ENCODE data around the gene CCDC15.

DNA sequence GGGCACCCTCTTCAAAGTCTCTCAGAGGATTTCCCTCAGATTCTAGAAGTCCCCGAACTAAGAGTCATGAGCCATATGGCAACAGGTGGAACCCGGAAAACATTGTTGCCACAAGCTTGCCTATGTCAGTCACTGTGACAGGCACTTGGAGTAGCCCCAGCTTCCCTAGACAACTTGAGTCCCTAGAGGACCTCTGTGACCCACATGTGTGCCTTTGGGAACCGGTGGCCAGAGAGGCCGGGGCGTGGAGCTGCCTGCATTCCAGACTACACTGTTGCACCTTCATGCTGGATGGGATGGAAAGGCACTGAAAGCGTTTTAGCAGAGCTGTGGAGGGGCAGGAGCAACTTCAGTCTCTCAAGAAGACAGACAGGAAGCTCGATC is 121.2 kb downstream of the CCDC15 start:
- TF ChIP-seq CTCF (IDR thresholded peaks at IDR 0.05 in 4 of 5, conservative IDR thresholded peaks at IDR 0.05 in 1 of 5) (no peak), POLR2A (IDR thresholded peaks at IDR 0.05) (no peak)
